ENCODE measurements around the gene CRB2.

The CRB2 gene

DNA sequence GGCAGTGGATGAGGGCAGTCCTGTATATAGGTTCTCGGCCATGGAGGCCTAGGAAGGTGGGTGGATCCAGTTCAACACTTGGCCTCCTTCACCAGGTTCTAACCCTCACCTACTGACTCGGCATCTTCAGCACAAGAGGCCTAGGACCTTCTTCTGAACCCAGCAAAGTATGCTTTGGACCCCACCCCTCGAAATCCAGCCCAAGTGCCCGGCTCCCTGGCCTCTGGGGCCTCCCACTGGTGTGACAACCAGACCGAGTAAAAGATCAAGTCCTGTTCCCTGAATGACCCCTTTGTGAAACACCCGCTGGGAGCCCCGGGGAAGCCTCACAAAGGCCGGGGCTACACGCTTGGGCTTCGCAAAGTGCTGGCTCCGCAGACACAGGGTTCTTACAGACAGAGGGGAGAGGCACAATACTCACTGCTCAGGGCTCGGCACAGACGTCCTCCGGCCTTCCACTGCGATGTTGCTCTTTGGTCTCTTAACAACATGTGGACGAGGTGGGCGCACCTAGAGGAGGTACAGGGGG lies 47.0 kb downstream of the CRB2 start:
- TF ChIP-seq, protein P1, sequence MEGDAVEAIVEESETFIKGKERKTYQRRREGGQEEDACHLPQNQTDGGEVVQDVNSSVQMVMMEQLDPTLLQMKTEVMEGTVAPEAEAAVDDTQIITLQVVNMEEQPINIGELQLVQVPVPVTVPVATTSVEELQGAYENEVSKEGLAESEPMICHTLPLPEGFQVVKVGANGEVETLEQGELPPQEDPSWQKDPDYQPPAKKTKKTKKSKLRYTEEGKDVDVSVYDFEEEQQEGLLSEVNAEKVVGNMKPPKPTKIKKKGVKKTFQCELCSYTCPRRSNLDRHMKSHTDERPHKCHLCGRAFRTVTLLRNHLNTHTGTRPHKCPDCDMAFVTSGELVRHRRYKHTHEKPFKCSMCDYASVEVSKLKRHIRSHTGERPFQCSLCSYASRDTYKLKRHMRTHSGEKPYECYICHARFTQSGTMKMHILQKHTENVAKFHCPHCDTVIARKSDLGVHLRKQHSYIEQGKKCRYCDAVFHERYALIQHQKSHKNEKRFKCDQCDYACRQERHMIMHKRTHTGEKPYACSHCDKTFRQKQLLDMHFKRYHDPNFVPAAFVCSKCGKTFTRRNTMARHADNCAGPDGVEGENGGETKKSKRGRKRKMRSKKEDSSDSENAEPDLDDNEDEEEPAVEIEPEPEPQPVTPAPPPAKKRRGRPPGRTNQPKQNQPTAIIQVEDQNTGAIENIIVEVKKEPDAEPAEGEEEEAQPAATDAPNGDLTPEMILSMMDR (IDR thresholded peaks at IDR 0.05): no peak

DNA sequence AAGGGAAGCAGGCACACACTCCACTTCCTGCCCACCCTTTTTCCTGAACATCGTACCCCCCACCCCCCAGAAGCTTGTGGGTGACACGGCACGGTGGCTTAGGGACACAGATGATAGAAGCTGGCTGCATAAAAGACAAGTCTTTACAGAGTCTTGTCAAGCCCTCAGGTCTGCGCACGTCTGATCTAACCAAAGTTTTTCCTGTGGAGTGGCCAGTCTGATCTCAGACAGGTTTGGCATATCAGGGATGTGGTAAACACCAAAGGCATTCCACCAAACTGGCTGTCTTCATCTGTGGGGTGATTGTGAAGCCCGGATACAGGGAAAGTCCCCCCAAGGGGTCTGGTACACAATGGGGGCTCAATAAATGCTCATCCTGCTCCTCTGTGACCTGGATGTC lies 50.0 kb downstream of the CRB2 start:
- TF ChIP-seq, protein P1 (IDR thresholded peaks at IDR 0.05): no peak

DNA sequence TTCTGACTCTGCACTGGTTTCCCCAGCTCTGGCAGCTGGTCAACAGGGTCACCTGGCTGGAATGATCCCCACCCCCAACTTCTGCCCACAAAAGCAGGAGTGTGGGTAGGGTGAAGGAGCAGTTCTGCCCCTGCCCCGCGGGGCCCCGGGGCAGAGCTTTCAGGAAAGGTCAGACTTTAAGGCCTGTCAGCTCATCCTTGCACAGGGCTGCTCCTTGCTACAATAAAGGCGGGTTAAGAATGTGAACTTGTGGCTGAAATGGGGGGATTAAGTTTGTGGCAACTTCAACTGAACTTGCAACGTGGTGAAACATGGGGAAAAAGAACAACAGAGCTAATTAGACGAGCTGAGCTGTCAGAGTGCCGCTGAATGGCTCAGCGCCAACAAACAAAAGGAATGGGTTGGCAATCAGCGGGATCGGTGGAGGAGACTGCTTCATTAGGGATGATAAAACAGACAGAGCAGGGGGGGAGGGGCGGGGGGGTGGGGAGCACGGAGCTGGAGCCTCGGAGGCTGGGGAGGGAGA lies 50.8 kb downstream of the CRB2 start:
- TF ChIP-seq, protein P1 (IDR thresholded peaks at IDR 0.05): no peak

DNA sequence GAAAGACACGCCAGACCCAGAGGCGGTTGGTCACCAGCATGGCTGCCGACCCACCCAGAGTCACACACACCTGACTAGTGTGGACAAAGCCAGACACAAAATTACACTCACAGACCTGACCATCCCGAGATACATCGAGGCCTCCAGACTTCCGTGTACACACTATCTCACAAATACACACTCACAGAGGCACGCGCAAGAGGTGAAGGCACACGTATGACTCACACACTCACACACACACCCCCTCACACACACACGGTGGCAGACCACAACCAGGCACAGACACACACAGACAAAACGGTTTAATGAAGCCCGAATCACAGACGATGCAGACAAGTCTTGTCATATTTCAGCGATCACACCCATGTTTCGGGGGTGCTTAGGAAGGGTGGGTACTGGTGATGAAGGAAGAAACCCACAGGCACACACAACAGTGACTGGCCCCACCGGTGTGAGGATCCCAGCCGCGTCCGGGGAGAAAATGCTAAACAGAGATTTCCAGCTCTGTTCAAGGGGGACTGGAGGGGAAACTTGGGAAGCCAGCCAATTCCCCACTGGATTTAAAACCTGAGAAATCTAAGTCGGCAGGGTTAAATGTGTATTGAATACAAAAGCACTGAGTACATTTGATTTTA lies 51.3 kb downstream of the CRB2 start:
- TF ChIP-seq, protein P1 (IDR thresholded peaks at IDR 0.05): no peak

DNA sequence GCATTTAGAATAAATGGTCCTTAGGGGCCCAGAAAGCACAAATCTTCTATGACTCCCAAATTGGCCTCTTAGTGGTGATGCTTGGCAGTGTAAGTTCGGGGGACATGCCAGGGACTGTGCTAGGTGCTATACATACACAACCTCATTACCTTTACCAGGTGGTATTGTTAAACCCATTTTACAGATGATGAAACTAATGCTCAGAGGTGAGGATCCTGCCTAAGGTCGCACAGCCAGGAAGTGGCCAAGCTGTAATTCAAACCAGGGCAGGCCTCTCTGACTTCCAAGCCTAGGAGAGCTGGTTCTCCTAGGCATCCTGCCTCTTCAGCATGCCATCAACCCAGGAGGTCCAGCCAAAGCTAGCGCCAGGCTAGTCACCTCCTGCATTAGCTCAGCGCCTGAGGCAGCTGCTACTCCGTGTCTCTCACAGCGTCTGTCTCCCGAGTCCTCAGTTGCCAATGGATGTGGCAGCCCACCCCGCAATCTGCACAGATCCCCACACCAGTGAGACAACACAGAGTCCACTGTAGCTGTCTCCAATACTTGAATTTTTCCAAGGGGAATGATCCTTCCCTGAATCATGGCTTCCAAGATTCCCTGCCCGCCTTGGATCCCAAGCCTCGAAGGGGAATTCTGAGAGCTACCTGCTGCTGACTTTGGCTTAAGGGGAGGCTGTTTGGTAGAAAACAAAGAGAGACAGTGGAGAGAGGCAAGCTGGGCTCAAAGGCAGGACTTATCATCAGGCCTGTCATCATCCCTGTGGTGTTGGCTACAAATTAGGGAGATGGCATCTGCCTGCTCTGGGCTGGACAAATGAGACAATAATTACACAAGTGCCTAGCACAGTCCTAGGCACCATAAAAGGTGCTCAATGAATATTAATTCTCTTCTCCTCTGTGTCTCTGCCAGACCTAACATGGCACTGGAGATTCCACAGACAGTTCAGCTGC lies 52.6 kb downstream of the CRB2 start:
- TF ChIP-seq, protein P1 (IDR thresholded peaks at IDR 0.05): no peak

DNA sequence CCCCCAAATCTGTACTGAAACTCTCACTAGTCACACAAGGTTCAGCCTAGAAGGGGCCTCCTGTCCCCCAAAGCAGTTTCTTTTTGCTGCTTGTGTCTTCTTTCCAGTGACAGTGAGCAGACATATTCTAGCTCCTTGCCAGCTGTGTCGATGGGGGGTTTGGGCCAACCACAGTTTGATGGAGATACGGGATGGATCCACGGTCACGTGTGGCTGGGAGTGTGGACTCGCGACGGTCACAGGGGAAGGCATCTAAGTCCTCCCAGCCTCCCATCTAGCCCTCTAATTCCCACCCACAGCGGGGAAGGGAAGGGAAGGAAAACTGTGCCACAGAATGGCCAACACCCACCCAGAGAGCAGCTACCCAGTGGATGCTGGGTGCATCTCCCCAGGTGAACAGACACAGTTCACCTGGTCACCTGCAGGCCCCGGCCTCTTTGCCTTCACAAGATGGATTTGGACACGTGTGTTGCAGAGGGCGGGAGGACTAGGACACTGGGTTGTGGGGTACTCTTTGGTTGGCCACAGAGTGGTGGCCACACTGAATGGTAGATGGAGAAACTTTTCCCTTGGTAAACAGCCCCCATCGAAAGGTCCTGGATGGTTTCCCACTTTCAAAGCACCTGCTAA lies 54.4 kb downstream of the CRB2 start:
- TF ChIP-seq, protein P1 (IDR thresholded peaks at IDR 0.05): no peak

- TF ChIP-seq, protein P1 (IDR thresholded peaks at IDR 0.05): no peak
Measured at GRCh38 chr9:123411191-123411590, 55.2 kb downstream of the CRB2 start.

All from LNCAP (cell line).